NT2/D1 (cell line): ENCODE results near the gene SLIT3.

Experiments
- DNase-seq: peaks from one replicate; pipeline ENCODE4 v3.0.0-alpha.2; 2011; ENCODE audit warnings: low read depth, low spot score
- H3K27me3 ChIP-seq: 2 replicates; pipeline ENCODE4 v1.6.0; 2011; ENCODE audit warnings: mild to moderate bottlenecking; ENCODE audit not compliant: insufficient read length, insufficient read depth
- H3K36me3 ChIP-seq: 2 replicates; pipeline ENCODE4 v1.6.1; 2011; ENCODE audit warnings: mild to moderate bottlenecking, low read length, mixed read lengths; ENCODE audit not compliant: insufficient read depth, insufficient read length
- H3K4me1 ChIP-seq: 2 replicates; pipeline ENCODE4 v1.5.1; 2011; ENCODE audit not compliant: insufficient read depth, insufficient read length
- H3K4me3 ChIP-seq: 2 replicates; pipeline ENCODE4 v1.5.1; 2011; ENCODE audit warnings: low read depth; ENCODE audit not compliant: insufficient read length
- H3K9ac ChIP-seq: 2 replicates; pipeline ENCODE4 v1.6.0; 2011; ENCODE audit warnings: low read depth; ENCODE audit not compliant: insufficient read length
- H3K9me3 ChIP-seq: 2 replicates; pipeline ENCODE4 v1.5.1; 2011; ENCODE audit warnings: mild to moderate bottlenecking, low read length; ENCODE audit not compliant: insufficient read depth
- SUZ12 ChIP-seq: IDR thresholded peaks from 2 replicates; pipeline ENCODE4 v1.6.1; 2011; ENCODE audit not compliant: insufficient read length, insufficient read depth; ENCODE audit errors: extremely low read depth
- YY1 ChIP-seq: IDR thresholded peaks from 2 replicates; pipeline ENCODE4 v1.6.1; 2011; ENCODE audit not compliant: insufficient read length, insufficient read depth
- ZNF274 ChIP-seq: IDR thresholded peaks from 2 replicates; pipeline ENCODE4 v1.6.1; 2011; ENCODE audit warnings: mild to moderate bottlenecking, low read depth, low read length

Gene SLIT3

DNA sequence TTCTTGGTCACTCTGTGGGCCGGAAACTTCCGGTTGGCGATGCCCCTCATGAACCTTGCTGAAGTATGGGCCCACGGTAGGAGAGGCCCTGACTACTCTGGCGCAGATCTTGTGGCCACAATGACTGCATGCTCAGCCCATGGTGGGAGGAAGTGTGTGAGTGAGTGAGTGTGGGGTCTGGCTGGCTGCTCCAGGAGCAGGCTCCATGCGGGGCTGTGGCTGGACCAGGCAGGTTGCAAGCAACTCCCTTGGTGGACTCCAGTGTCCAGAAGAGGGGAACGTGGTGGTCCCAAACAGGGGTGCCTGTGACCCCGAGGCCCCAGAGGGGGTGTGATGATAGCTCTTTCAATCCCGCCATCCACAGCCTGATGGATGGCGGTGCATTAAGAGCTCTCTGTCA lies 686.3 kb downstream of the SLIT3 start:
- no peak for TF ChIP-seq YY1
- DNase-seq, result no peak
- Histone ChIP-seq H3K9me3 (no peaks in the 10 kb centered on the region), H3K36me3 (no peaks in the 10 kb centered on the region), H3K4me3 (no peak overlapping the region), H3K4me1 (no peaks in the 10 kb centered on the region), H3K27me3 (no peaks in the 10 kb centered on the region), H3K9ac (no peak overlapping the region)

DNA sequence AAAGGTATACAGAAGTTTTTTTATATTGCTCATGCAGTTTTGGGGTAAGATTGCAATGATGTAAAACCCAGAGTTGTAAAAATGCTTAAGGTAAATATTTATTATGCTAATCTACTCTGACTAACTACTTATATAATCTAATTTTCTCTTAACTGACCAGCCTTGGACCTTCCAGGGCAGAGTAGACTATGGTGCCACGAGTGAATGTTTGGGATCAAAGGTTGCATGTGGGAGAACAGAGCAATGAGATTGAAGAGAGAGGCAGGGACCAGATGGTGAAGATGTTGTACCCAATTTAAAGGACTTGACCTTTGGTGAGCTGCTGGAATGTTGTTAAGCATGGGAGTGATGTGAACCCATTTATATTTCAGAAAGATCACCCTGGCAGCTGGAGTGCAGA lies 686.9 kb downstream of the SLIT3 start:
- TF ChIP-seq SUZ12 (no peak), YY1 (no peak), ZNF274 (no peak)
- no peaks in the 10 kb centered on the region for H3K36me3 ChIP-seq
- H3K4me1 ChIP-seq, result no peaks in the 10 kb centered on the region
- H3K27me3 ChIP-seq, result no peaks in the 10 kb centered on the region
- no peak for DNase-seq
- H3K9ac ChIP-seq, result no peak overlapping the region
- no peak overlapping the region for H3K4me3 ChIP-seq
- H3K9me3 ChIP-seq, result no peaks in the 10 kb centered on the region

DNA sequence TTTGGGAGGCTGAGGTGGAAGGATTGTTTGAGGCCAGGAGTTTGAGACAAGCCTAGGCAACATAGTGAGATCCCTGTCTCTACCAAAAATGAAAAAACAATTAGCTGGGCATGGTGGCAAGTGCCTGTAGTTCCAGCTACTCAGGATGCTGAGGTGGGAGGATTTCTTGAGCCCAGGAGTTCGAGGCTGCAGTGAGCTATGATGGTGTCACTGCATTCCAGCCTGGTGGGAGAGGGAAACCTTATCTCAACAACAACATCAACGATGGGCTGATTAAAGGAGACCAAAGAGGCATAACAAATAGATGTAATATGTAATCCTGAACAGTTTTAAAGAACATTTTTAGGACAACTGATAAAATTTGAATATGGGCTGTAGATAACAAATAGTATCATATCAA lies 687.5 kb downstream of the SLIT3 start:
- TF ChIP-seq SUZ12 (no peak), YY1 (no peak), ZNF274 (no peak)
- H3K27me3 ChIP-seq, result no peaks in the 10 kb centered on the region
- no peak overlapping the region for H3K9ac ChIP-seq
- no peaks in the 10 kb centered on the region for H3K4me1 ChIP-seq
- no peaks in the 10 kb centered on the region for H3K36me3 ChIP-seq
- DNase-seq, result no peak
- H3K4me3 ChIP-seq, result no peak overlapping the region
- no peaks in the 10 kb centered on the region for H3K9me3 ChIP-seq

DNA sequence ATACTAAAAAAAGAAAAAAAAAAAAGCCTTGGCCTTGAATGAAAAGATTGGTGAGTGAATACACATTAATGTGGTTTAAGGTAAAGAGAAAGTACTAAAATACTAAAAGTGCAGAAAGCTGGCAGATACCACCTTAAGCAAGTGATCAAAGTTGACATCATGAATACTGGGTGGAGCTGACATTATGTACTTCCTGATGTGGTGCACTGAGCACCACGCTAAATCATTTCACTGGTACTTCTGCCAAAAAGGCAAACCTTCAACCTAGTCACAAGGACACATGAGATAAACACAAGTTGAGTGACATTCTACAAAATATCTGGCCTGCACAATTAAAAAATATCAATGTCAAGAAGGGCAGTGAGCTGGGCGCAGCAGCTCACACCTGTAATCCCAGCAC lies 687.9 kb downstream of the SLIT3 start:
- H3K9ac ChIP-seq, result no peak overlapping the region
- H3K4me3 ChIP-seq, result no peak overlapping the region
- H3K9me3 ChIP-seq, result no peaks in the 10 kb centered on the region
- no peaks in the 10 kb centered on the region for H3K4me1 ChIP-seq
- no peaks in the 10 kb centered on the region for H3K27me3 ChIP-seq
- no peak for DNase-seq
- no peak for TF ChIP-seq SUZ12
- no peak for TF ChIP-seq ZNF274
- TF ChIP-seq YY1, result no peak
- no peaks in the 10 kb centered on the region for H3K36me3 ChIP-seq

DNA sequence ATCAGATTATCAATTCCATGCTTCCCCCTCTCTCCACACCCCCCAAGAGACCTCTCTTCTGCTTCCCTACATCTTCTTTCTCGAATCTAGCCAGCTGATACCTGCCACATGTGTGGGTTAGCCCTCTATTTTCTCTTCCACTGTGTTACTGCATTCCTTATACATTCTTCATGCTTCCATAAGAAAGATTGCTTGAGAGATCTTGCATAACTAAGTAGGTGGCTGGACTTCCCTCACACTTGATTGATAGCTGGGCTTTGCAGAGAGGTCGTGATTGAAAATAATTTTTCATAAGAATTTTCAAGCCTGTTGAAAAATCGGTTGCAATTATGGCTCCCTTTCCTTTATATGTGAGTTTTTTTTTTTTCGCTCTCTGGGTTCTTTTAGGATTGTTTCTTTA lies 688.8 kb downstream of the SLIT3 start:
- H3K27me3 ChIP-seq, result no peaks in the 10 kb centered on the region
- no peaks in the 10 kb centered on the region for H3K4me1 ChIP-seq
- H3K4me3 ChIP-seq, result no peak overlapping the region
- no peak for DNase-seq
- H3K9me3 ChIP-seq, result no peaks in the 10 kb centered on the region
- H3K9ac ChIP-seq, result no peak overlapping the region
- no peak for TF ChIP-seq ZNF274
- TF ChIP-seq SUZ12, result no peak
- no peak for TF ChIP-seq YY1
- H3K36me3 ChIP-seq, result no peaks in the 10 kb centered on the region
